ENCODE results near the gene R3HDM2. TPM values are rescaled to one million over a fixed set of nuclear protein-coding genes. Genes with fewer than 3 reads are reported as not detected.
A peak's percentile ranks its signal among the peaks of the same experiment; 100 is the strongest.

The R3HDM2 gene
- total RNA-seq, 2 experiments from 2014 or later, result 25.8 to 47.2 TPM

DNA sequence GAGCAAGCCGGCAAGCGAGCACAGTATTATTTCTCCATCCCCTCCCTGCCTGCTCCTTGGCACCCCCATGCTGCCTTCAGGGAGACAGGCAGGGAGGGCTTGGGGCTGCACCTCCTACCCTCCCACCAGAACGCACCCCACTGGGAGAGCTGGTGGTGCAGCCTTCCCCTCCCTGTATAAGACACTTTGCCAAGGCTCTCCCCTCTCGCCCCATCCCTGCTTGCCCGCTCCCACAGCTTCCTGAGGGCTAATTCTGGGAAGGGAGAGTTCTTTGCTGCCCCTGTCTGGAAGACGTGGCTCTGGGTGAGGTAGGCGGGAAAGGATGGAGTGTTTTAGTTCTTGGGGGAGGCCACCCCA lies 218.2 kb downstream of the R3HDM2 start:
- POLR2A ChIA-PET, result no interaction called here
- no TSS peak for BruUV-seq (replicated peaks)

GRCh38 chr12:57211791-57212700 lies 218.8 kb downstream of the R3HDM2 start:
- BruUV-seq (replicated peaks), result no TSS peak

More for the DNA sequence above, 218.2 kb downstream of the R3HDM2 start:
- DNase-seq (ENCODE audit: low spot score), result no peak
- intact Hi-C loops (cut with micrococcal nuclease; ENCODE audit: unreplicated experiment), result loop anchor here (1.0 to 2.0 kb wide), 3 partner anchors 31 to 244 kb away; no protein-coding TSS in a partner anchor
- H3K27ac ChIP-seq (ENCODE audit: low read depth, low read length, poor library complexity, severe bottlenecking), result no peak overlapping the region
- H3K36me3 ChIP-seq (ENCODE audit: insufficient read depth, low read length), result no peaks in the 10 kb centered on the region
- H3K9me2 ChIP-seq (ENCODE audit: insufficient read depth, low read length), result no peaks in the 10 kb centered on the region
- TF ChIP-seq, protein P1, sequence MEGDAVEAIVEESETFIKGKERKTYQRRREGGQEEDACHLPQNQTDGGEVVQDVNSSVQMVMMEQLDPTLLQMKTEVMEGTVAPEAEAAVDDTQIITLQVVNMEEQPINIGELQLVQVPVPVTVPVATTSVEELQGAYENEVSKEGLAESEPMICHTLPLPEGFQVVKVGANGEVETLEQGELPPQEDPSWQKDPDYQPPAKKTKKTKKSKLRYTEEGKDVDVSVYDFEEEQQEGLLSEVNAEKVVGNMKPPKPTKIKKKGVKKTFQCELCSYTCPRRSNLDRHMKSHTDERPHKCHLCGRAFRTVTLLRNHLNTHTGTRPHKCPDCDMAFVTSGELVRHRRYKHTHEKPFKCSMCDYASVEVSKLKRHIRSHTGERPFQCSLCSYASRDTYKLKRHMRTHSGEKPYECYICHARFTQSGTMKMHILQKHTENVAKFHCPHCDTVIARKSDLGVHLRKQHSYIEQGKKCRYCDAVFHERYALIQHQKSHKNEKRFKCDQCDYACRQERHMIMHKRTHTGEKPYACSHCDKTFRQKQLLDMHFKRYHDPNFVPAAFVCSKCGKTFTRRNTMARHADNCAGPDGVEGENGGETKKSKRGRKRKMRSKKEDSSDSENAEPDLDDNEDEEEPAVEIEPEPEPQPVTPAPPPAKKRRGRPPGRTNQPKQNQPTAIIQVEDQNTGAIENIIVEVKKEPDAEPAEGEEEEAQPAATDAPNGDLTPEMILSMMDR (conservative IDR thresholded peaks at IDR 0.05; ENCODE audit: low read length), result no peak
- no peak for TF ChIP-seq EZH2phosphoT487 (IDR thresholded peaks at IDR 0.05; ENCODE audit: borderline replicate concordance, low read depth, low read length)
- H3K79me2 ChIP-seq (ENCODE audit: insufficient read depth, low read depth, low read length), result no peaks in the 10 kb centered on the region
- H3K4me1 ChIP-seq (ENCODE audit: insufficient read depth, low read length, poor library complexity, severe bottlenecking), result peaks cover 64% of the 10 kb centered on the region
- no peaks in the 10 kb centered on the region for H3K9me3 ChIP-seq (ENCODE audit: low read length)
- no peak overlapping the region for H3K4me3 ChIP-seq (ENCODE audit: low read depth, low read length, poor library complexity, severe bottlenecking)
- peak overlapping the region; percentile 25; the same call in 1 of the 2 replicates for H3K4me2 ChIP-seq (ENCODE audit: low read length)
- no peak overlapping the region for H2AFZ ChIP-seq (ENCODE audit: low read length)
- CTCF ChIA-PET (ENCODE audit: unreplicated experiment), result interaction anchor here (2.5 kb wide), 1 partner anchor 29 kb away, joined by 32 read pairs; no protein-coding TSS in a partner anchor
- H4K20me1 ChIP-seq (ENCODE audit: insufficient read depth, low read length), result no peaks in the 10 kb centered on the region

More at GRCh38 chr12:57211791-57212700, 218.8 kb downstream of the R3HDM2 start:
- DNase-seq (ENCODE audit: low spot score), result no peak
- TF ChIP-seq EZH2phosphoT487 (IDR thresholded peaks at IDR 0.05; ENCODE audit: borderline replicate concordance, low read depth, low read length), result no peak
- TF ChIP-seq, protein P1 (conservative IDR thresholded peaks at IDR 0.05; ENCODE audit: low read length), result no peak
- H3K36me3 ChIP-seq (ENCODE audit: insufficient read depth, low read length), result no peaks in the 10 kb centered on the region
- H3K79me2 ChIP-seq (ENCODE audit: insufficient read depth, low read depth, low read length), result no peaks in the 10 kb centered on the region
- CTCF ChIA-PET (ENCODE audit: unreplicated experiment), result no interaction called here
- H3K9me2 ChIP-seq (ENCODE audit: insufficient read depth, low read length), result no peaks in the 10 kb centered on the region
- no peaks in the 10 kb centered on the region for H3K9me3 ChIP-seq (ENCODE audit: low read length)
- H3K4me2 ChIP-seq (ENCODE audit: low read length), result peak overlapping the region; percentile 59
- POLR2A ChIA-PET, result no interaction called here
- no peaks in the 10 kb centered on the region for H4K20me1 ChIP-seq (ENCODE audit: insufficient read depth, low read length)
- H3K4me3 ChIP-seq (ENCODE audit: low read depth, low read length, poor library complexity, severe bottlenecking), result no peak overlapping the region
- intact Hi-C loops (cut with micrococcal nuclease; ENCODE audit: unreplicated experiment), result loop anchor here (2.0 kb wide), 1 partner anchor 241 kb away; no protein-coding TSS in a partner anchor
- peaks cover 58% of the 10 kb centered on the region for H3K4me1 ChIP-seq (ENCODE audit: insufficient read depth, low read length, poor library complexity, severe bottlenecking)
- H2AFZ ChIP-seq (ENCODE audit: low read length), result no peak overlapping the region; the same call in 1 of the 2 replicates
- no peak overlapping the region for H3K27ac ChIP-seq (ENCODE audit: low read depth, low read length, poor library complexity, severe bottlenecking)
